Ishikawa (cell line): ENCODE data around the gene OR4K14.

Source experiments
- CEBPB ChIP-seq: IDR thresholded peaks from 2 replicates; pipeline ENCODE4 v1.6.1; 2012
- CREB1 ChIP-seq: IDR thresholded peaks from 2 replicates; pipeline ENCODE4 v1.6.1; 2012; ENCODE audit warnings: low read depth
- EGR1 ChIP-seq: IDR thresholded peaks from 2 replicates; pipeline ENCODE4 v1.6.1; 2012
- EP300 ChIP-seq: IDR thresholded peaks from 2 replicates; pipeline ENCODE4 v1.6.1; 2012; ENCODE audit warnings: borderline replicate concordance
- FOXM1 ChIP-seq: IDR thresholded peaks from 2 replicates; pipeline ENCODE4 v1.6.1; 2012; ENCODE audit warnings: low read depth, borderline replicate concordance
- NFIC ChIP-seq: IDR thresholded peaks from 2 replicates; pipeline ENCODE4 v1.6.1; 2012
- RAD21 ChIP-seq: IDR thresholded peaks from 2 replicates; pipeline ENCODE4 v1.6.1; 2012; ENCODE audit warnings: low read depth
- TAF1 ChIP-seq: IDR thresholded peaks from 2 replicates; pipeline ENCODE4 v1.6.1; 2012; ENCODE audit warnings: low read depth, mild to moderate bottlenecking
- TCF12 ChIP-seq: IDR thresholded peaks from 2 replicates; pipeline ENCODE4 v1.6.1; 2012; ENCODE audit warnings: low read depth
- TEAD4 ChIP-seq: IDR thresholded peaks from 2 replicates; pipeline ENCODE4 v1.6.1; 2012
- YY1 ChIP-seq: IDR thresholded peaks from 2 replicates; pipeline ENCODE4 v1.6.1; 2012; ENCODE audit warnings: low read depth
- ZBTB7A ChIP-seq: IDR thresholded peaks from 2 replicates; pipeline ENCODE4 v1.6.1; 2012; ENCODE audit warnings: low read depth
- TF ChIP-seq, protein P1 (sequence below): IDR thresholded peaks from 2 replicates; pipeline ENCODE4 v1.6.1; 2012
- TF ChIP-seq, protein P2 (sequence below): IDR thresholded peaks from 2 replicates; pipeline ENCODE4 v1.6.1; 2012; ENCODE audit warnings: low read depth, mild to moderate bottlenecking
- TF ChIP-seq, protein P3 (sequence below): IDR thresholded peaks from 2 replicates; pipeline ENCODE4 v1.6.1; 2012

The OR4K14 gene

DNA sequence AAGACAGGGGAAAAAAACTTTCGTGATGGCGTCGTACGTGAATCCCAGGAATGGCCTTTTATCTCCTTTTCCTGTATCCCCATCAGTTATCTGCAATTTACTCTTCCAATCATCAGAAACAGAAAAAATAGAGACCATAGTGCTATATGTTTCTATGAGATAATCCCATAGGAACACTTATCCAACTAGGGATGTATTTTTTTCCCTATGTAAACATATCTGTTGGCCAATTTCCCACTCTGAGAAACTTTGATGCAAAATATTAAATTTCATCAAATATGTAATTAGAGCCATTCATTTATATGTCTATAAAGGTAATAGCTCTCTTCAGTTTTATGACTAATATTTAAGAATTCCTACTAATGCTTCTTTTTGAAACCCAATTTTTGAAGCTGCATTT lies 16.8 kb upstream of the OR4K14 start, which contains the start of gene OR4K13:
Gene OR4K13, minus strand, starts transcription at position 101 of the 400 bp plus-strand sequence. CDS start 1,280 bp downstream, outside the sequence.
- TF ChIP-seq, protein P1, sequence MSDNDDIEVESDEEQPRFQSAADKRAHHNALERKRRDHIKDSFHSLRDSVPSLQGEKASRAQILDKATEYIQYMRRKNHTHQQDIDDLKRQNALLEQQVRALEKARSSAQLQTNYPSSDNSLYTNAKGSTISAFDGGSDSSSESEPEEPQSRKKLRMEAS: no peak
- no peak for TF ChIP-seq CREB1
- no peak for TF ChIP-seq NFIC
- TF ChIP-seq FOXM1: no peak
- TF ChIP-seq TCF12: no peak
- no peak for TF ChIP-seq ZBTB7A
- no peak for TF ChIP-seq TAF1
- no peak for TF ChIP-seq EGR1
- TF ChIP-seq, protein P2, sequence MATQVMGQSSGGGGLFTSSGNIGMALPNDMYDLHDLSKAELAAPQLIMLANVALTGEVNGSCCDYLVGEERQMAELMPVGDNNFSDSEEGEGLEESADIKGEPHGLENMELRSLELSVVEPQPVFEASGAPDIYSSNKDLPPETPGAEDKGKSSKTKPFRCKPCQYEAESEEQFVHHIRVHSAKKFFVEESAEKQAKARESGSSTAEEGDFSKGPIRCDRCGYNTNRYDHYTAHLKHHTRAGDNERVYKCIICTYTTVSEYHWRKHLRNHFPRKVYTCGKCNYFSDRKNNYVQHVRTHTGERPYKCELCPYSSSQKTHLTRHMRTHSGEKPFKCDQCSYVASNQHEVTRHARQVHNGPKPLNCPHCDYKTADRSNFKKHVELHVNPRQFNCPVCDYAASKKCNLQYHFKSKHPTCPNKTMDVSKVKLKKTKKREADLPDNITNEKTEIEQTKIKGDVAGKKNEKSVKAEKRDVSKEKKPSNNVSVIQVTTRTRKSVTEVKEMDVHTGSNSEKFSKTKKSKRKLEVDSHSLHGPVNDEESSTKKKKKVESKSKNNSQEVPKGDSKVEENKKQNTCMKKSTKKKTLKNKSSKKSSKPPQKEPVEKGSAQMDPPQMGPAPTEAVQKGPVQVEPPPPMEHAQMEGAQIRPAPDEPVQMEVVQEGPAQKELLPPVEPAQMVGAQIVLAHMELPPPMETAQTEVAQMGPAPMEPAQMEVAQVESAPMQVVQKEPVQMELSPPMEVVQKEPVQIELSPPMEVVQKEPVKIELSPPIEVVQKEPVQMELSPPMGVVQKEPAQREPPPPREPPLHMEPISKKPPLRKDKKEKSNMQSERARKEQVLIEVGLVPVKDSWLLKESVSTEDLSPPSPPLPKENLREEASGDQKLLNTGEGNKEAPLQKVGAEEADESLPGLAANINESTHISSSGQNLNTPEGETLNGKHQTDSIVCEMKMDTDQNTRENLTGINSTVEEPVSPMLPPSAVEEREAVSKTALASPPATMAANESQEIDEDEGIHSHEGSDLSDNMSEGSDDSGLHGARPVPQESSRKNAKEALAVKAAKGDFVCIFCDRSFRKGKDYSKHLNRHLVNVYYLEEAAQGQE: no peak
- TF ChIP-seq RAD21: no peak
- TF ChIP-seq, protein P3, sequence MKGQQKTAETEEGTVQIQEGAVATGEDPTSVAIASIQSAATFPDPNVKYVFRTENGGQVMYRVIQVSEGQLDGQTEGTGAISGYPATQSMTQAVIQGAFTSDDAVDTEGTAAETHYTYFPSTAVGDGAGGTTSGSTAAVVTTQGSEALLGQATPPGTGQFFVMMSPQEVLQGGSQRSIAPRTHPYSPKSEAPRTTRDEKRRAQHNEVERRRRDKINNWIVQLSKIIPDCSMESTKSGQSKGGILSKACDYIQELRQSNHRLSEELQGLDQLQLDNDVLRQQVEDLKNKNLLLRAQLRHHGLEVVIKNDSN: no peak
- no peak for TF ChIP-seq CEBPB
- no peak for TF ChIP-seq YY1
- TF ChIP-seq EP300: no peak
- no peak for TF ChIP-seq TEAD4

DNA sequence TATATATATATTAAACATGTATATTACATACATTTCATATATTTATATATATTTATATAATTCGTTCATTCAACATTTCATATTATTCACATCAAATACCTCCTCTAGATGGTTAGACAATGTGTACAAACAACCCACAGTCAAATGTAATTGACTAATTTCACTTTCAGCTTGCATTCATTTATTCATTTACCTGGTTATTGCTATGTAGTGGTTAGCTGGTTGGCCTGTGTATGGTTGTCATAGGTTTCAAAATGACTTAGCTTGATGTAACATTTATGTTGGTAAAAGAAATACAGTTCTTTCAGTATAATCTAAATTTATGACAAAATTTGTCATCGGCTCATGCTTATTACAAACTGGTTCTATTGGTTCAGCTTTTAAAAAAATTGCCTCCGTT lies 16.3 kb upstream of the OR4K14 start:
- TF ChIP-seq, protein P2: no peak
- TF ChIP-seq, protein P3: no peak
- TF ChIP-seq CREB1 (no peak), ZBTB7A (no peak), TAF1 (no peak), EP300 (no peak), YY1 (no peak), TEAD4 (no peak), RAD21 (no peak)
- TF ChIP-seq, protein P1: no peak

DNA sequence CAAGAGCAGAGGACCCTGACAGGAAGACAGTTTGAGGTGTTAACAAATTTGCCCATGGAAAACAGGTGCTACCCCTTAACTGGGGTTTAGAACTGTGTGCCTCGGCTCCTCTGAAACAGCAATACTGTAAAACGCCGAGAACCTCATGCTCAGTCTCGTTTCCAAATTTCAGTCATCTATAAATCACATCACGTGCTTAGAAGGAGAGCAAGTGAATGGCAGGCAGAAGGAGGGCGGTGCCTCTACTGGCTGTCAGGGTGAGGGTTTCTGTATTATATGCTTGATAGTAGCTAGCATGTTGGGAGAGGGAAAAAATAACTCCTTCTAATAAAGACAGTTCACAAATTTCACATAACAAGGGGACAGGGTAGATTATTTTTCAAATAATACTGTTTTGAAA lies 12.0 kb upstream of the OR4K14 start:
- no peak for TF ChIP-seq EP300
- TF ChIP-seq NFIC: no peak
- TF ChIP-seq TEAD4: no peak
- TF ChIP-seq, protein P2: no peak
- TF ChIP-seq, protein P1: no peak
- no peak for TF ChIP-seq EGR1
- no peak for TF ChIP-seq YY1
- TF ChIP-seq, protein P3: no peak
- no peak for TF ChIP-seq TAF1

DNA sequence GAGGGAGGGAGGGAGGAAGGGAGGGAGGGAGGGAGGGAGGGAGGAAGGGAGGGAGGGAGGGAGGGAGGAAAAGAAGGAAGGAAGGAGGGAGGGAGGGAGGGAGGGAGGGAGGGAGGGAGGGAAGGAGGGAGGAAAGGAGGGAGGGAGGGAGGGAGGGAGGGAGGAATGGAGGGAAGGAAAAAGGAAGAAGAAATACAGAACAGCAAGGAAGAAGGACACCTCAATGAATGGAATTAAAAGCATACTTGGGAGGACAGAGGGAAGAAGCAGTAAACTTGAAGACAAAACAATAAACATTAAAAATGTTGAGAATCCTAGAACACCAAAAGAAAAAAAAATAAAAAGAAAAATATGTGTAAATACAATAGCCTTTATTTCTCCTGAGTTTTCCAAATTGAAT lies 11.0 kb downstream of the OR4K14 start:
- TF ChIP-seq EP300 (no peak), ZBTB7A (no peak), TCF12 (no peak), FOXM1 (no peak), NFIC (no peak)
- TF ChIP-seq, protein P1: no peak
- TF ChIP-seq, protein P2: no peak
- TF ChIP-seq, protein P3: no peak
